Stimulated activated CD4-positive, alpha-beta T cell treated with anti-CD3 and anti-CD28 coated beads, Interleukin-1b, Interleukin-23, amount 100 ng/mL, for 1 hour (primary cell): ENCODE results near the gene PTH2R.
"Not testable (repeated sequence)": the region's sequence is repeated elsewhere in the genome, so short reads cannot be mapped to it uniquely, and the experiment has no call there.

ENCODE experiments used
- DNase-seq, 2 donors: peaks; one replicate each; pipeline ENCODE4 v3.0.0-alpha.2; 2020; ENCODE audit warnings: low read depth in 2 of 2

The PTH2R gene

GRCh38 chr2:208389940-208390339, 16.7 kb upstream of the PTH2R start:
- no peak for DNase-seq

- DNase-seq, result no peak
Observed at GRCh38 chr2:208392300-208392699, 14.3 kb upstream of the PTH2R start.

GRCh38 chr2:208396796-208397195, 9.8 kb upstream of the PTH2R start:
- DNase-seq, result not testable (repeated sequence)

GRCh38 chr2:208399201-208399600, 7.4 kb upstream of the PTH2R start:
- DNase-seq, result no peak

- no peak for DNase-seq
Observed at GRCh38 chr2:208407667-208408066, 1.1 kb downstream of the PTH2R start.

- DNase-seq, result no peak
Observed at GRCh38 chr2:208413931-208414330, 7.3 kb downstream of the PTH2R start.

GRCh38 chr2:208415255-208415654, 8.7 kb downstream of the PTH2R start:
- no peak for DNase-seq

- DNase-seq, result no peak
Observed at GRCh38 chr2:208415897-208416296, 9.3 kb downstream of the PTH2R start.

- DNase-seq, result no peak
Observed at GRCh38 chr2:208426412-208427045, 19.9 kb downstream of the PTH2R start.

- no peak for DNase-seq
Observed at GRCh38 chr2:208437755-208438154, 31.2 kb downstream of the PTH2R start.

- DNase-seq, result no peak
Observed at GRCh38 chr2:208440716-208441115, 34.1 kb downstream of the PTH2R start.

GRCh38 chr2:208441951-208442350, 35.4 kb downstream of the PTH2R start:
- no peak for DNase-seq

GRCh38 chr2:208447447-208447846, 40.9 kb downstream of the PTH2R start:
- DNase-seq, result not testable (repeated sequence)

- DNase-seq, result no peak
Observed at GRCh38 chr2:208451061-208451460, 44.5 kb downstream of the PTH2R start.

- no peak for DNase-seq
Observed at GRCh38 chr2:208454861-208455260, 48.3 kb downstream of the PTH2R start.

- no peak for DNase-seq
Observed at GRCh38 chr2:208463721-208464120, 57.1 kb downstream of the PTH2R start.

- DNase-seq, result no peak
Observed at GRCh38 chr2:208464205-208464604, 57.6 kb downstream of the PTH2R start.

- DNase-seq, result no peak
Observed at GRCh38 chr2:208466151-208466919, 59.7 kb downstream of the PTH2R start.

- no peak for DNase-seq
Observed at GRCh38 chr2:208466920-208467298, 60.3 kb downstream of the PTH2R start.

GRCh38 chr2:208467564-208467963, 61.0 kb downstream of the PTH2R start:
- no peak for DNase-seq

GRCh38 chr2:208477741-208478140, 71.1 kb downstream of the PTH2R start:
- no peak for DNase-seq

GRCh38 chr2:208479342-208479741, 72.8 kb downstream of the PTH2R start:
- DNase-seq, result no peak

GRCh38 chr2:208481945-208482344, 75.4 kb downstream of the PTH2R start:
- DNase-seq, result not testable (repeated sequence)
